GM21737 (cell line): ENCODE measurements around the gene CHCHD10.

ENCODE experiments used
- ATAC-seq: cut with Tn5 transposase; IDR thresholded peaks from one replicate; pipeline ENCODE4 v1.9.1; 2021; ENCODE audit warnings: mild to moderate bottlenecking, moderate library complexity; ENCODE audit not compliant: unreplicated experiment

CHCHD10 gene

DNA sequence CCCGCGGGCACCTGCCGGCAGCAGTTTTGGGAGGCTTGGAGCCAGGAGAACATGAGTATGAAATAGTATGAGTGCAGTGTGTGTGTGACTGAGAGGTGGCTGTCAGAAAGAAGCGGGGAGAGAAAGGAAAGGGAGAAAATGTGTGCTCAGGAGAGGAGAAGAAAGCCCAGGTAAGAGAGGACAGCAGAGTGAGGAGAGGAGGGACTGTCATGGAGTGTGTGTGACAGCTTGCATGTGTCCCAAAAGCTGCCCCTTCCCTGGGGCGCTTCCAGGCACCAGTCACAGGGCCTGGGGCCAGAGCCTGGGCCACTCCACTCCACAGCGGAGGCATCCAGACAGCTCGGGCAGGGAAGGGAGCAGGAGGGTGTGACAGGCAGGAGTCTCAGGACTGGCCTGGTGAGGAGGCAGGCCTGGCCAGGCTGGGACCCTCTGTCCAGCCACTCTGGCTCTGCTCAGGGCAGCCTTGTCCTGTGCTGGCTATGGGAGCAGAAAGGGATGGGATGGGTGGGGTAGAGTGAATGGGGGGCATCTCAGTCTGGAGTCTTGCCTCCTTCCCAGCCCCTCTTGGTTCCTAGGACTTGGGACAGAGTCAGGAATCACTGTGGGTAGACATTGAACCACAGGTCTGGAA lies 5.8 kb upstream of the CHCHD10 start:
- no peak for ATAC-seq

DNA sequence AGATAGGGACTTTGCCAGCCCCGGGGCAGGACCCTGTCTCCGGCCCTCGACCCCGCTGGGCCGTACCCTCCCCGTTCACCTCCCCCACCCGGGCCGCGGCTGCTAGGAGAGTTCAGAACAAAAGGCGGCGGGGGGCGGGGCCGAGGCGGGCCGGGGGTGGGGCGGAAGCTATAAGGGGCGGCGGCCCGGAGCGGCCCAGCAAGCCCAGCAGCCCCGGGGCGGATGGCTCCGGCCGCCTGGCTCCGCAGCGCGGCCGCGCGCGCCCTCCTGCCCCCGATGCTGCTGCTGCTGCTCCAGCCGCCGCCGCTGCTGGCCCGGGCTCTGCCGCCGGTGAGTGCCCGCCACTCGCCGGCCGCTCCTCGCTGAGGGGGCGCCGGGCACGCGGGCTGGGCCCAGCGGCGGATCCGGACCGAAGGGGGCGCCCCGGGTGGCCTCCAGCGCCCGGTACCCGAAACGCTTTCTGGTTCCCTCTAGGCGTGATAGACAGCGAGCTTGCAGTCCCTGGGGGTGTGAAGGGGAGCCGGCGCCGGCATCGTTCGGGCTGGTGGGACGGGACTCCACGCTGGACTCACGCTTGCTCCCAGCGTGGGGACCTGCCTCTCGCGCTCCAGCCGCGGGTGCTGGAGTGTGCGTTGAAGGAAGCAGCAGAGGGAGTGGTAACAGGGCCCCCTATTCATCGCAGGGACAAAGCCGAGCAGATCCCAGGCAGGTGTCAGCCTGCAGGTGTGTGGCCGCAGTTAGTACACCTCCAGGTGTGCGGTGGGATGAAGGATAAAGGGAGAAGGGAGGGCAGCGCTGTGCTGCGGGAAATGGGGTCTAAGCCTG lies 5.1 kb upstream of the CHCHD10 start, which contains the start of gene MMP11:
Gene MMP11, plus strand, starts transcription at position 201 of the 825 bp plus-strand sequence. Its CDS starts 22 bp downstream, at position 223.
- no peak for ATAC-seq

DNA sequence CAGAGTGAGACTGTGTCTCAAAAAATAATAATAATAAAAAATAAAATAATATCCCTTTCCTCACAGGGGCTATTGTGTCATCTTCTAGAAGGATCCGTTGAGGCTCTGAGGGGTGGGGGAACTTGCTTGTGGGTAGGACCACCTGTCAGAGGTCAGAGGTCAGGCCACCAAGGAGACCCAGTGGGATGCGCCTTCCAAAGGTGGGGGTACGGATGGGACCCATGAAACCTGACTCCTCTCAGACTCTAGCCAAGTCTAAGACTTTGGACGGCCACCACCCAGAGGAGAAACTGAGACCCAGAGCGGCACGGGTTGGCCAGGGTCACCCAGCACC lies 4.5 kb upstream of the CHCHD10 start:
- ATAC-seq, result no peak

DNA sequence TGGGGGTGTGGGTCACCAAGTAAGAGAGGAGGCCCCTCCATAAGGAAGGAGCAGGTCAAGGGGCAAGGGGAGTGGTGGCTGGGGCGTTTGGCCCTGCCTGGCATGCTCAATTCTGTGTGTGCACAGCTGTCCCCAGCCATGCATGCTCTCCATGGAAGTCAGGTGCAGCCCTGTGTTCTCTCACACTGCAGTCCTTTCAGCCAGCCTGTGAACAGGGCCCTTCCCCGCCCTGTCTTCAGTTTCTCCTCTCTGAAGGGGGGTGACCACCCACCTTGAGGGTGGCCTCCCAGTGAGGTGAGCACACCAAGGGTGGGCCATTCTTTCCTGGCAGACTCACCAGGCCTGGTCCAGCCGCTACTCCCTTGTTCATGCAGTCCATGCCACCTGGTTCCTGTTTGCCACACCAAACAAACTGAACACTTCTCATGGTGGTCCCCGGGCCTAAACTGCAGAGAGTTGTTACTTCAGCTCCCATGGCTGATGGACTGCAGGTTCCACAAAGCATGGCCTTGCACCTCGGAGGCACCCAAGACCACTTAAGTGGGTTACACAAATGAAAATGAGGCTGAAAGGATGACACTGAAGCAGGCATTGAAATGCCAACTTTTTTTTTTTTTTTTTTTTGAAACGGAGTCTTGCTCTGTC lies 1.7 kb upstream of the CHCHD10 start:
- no peak for ATAC-seq

- no peak for ATAC-seq
These were observed 484 bp downstream of the CHCHD10 start for GRCh38 chr22:23767303-23767672.

- ATAC-seq, result no peak
These were observed 2.6 kb downstream of the CHCHD10 start for GRCh38 chr22:23764899-23765881.

GRCh38 chr22:23763954-23764353 lies 3.8 kb downstream of the CHCHD10 start:
- ATAC-seq, result no peak

GRCh38 chr22:23763579-23763945 lies 4.2 kb downstream of the CHCHD10 start:
- no peak for ATAC-seq

- ATAC-seq, result no peak
These were observed 4.8 kb downstream of the CHCHD10 start, which contains the start of gene C22orf15 for GRCh38 chr22:23762842-23763578. C22orf15 (plus strand) TSS chr22:23762990; CDS start chr22:23763307, 317 bp downstream.

- no peak for ATAC-seq
These were observed 7.7 kb downstream of the CHCHD10 start for GRCh38 chr22:23760056-23760455.

DNA sequence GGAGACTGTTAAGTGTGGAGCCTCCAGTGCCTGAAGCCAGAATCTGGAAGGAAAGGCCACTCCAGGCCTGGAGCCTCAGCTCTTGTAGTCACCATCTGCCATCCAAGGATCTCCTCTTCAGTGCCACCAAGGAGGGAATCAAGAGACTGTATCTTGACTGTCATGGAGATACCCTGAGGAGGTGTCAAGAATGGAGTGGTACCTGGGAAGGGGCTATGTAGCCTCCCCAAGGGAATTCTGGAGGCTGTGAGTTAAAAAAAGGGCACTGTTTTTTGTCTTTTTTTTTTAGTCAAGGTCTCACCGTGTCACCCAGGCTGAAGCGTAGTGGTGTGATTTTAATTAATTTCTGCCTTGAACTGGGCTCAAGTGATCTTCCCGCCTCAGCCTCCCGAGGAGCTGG lies 8.2 kb downstream of the CHCHD10 start:
- ATAC-seq, result no peak

DNA sequence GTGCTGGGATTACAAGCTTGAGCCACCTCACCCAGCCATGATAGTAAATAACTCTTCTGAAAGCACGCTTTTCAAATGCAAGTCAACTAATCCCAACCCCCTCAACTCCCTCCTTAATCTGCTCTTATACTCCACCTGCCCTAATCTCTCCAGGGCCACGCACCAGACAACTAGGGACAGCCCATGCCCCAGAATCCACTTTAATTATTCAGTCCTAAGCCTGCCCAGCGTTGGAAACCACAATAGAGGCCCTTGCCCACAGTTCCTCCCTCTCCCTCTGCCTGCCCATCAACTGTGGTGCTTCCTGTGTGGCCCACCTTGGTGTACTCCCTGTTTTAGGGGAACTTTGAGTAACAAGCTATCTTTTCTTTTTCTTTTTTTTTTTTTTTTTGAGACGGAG lies 10.9 kb downstream of the CHCHD10 start:
- no peak for ATAC-seq

DNA sequence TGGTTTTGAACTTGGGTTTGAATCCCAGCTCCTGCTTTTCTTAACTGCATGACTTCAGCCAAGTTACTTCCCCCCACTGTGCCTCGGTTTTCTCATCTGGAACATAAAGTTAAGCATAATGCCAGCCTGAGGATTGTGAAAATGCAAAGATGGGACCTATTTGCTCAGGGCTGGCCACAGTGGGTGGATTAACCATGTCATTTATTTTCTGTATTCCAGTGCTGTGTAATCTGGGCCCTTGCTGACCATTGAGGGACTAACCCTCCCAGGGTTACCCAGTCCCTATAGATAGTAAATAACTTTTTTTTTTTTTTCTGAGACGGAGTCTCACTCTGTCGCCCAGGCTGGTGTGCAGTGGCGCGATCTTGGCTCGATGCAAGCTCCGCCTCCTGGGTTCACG lies 12.1 kb downstream of the CHCHD10 start:
- no peak for ATAC-seq

GRCh38 chr22:23754980-23755636 lies 12.7 kb downstream of the CHCHD10 start:
- ATAC-seq, result no peak

GRCh38 chr22:23754220-23754919 lies 13.4 kb downstream of the CHCHD10 start, which contains the start of gene VPREB3:
VPREB3 (minus strand) TSS chr22:23754425; CDS start chr22:23754363, 62 bp downstream.
- ATAC-seq, result no peak

- ATAC-seq, result no peak
These were observed 14.4 kb downstream of the CHCHD10 start for GRCh38 chr22:23753385-23753784.

DNA sequence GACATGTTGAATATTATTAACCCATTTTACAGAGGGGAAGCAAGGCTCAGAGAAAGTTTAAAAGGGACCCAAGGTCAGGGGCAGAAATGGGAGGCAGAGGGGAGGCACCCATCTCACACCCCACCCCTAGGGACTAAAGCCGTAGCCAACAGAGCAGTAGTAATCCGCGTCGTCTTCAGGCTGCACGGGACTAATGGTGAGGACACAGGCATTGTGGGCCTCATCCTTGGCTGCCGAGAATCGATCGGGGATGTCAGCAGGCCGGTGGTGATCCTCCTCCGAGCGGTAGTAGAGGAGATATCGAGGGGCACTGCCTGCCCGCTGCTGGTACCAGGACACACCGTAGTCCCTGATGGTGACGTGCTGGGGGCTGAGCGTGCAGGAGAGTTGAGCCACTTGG lies 15.0 kb downstream of the CHCHD10 start:
- ATAC-seq, result no peak

DNA sequence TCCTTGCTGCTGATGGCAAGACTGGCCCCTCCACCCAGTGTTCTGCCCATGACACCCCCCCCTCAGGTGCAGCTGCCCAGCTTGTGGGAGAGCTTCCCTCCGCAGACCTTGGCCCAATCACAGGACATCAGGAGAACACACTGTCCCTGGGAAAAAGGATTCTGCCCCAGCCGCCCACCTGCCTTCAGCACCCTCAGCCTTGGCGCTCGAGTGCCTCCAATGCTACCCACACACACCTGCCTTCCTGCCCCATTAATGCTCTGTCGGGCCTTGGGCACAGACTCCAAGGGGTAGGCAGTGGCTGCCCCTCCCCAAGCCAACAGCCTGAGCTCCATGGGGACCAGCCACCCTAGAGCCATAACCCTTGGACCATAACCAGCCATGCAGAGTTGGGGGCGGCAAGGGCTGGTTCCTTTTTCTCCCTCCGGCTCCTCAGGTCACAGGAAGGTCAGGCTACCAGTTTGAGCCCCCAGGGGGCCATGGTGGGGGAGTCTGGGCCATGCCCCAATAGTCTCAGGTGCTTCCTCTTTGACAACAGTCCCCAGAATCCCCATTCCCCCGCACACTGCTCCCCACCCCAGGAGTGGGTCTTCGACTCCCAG lies 15.6 kb downstream of the CHCHD10 start:
- ATAC-seq, result no peak
